MM.1S (cell line): ENCODE data around the gene GRWD1.

Experiments used
- CTCF ChIP-seq: fragments of 300-600 bp; sonication (generic); IDR thresholded peaks from 2 replicates; pipeline ENCODE4 v1.5.1; 2016; ENCODE audit warnings: antibody characterized with exemption, low read length, mixed read lengths
- EZH2 ChIP-seq: fragments of 300-600 bp; sonication (generic); optimal IDR thresholded peaks from 2 replicates; pipeline ENCODE3; 2017; ENCODE audit warnings: low read depth, mild to moderate bottlenecking, antibody characterized with exemption, low read length, mixed read lengths
- EZH2phosphoT487 ChIP-seq: fragments of 300-600 bp; sonication (generic); IDR thresholded peaks from 2 replicates; pipeline ENCODE4 v1.6.1; 2018; ENCODE audit warnings: antibody characterized with exemption, low read length

GRCh38 chr19:48456864-48457263, 11.1 kb downstream of the GRWD1 start:
- TF ChIP-seq EZH2phosphoT487 (no peak), CTCF (no peak), EZH2 (no peak)
